Left ventricle myocardium inferior (tissue), 1 donor: ENCODE measurements around the gene FAM184B. TPM values are rescaled to one million over a fixed set of nuclear protein-coding genes. Genes with fewer than 3 reads are reported as not detected.
A peak's percentile ranks its signal among the peaks of the same experiment; 100 is the strongest.

ENCODE experiments used
- DNase-seq: peaks from one replicate; pipeline ENCODE4 v3.0.0-alpha.2; 2020
- H3K27ac ChIP-seq: fragments of 200-600 bp; replicated peaks from 2 replicates; pipeline ENCODE4 v1.8.0; 2021
- H3K27me3 ChIP-seq: fragments of 200-600 bp; 2 replicates; pipeline ENCODE4 v1.8.0; 2021; ENCODE audit warnings: low read depth
- H3K36me3 ChIP-seq: fragments of 200-600 bp; 2 replicates; pipeline ENCODE4 v1.8.0; 2021
- H3K4me1 ChIP-seq: fragments of 200-600 bp; 2 replicates; pipeline ENCODE4 v1.8.0; 2021
- H3K4me3 ChIP-seq: fragments of 200-600 bp; 2 replicates; pipeline ENCODE4 v1.8.0; 2021; ENCODE audit warnings: mild to moderate bottlenecking, moderate library complexity
- H3K9me3 ChIP-seq: fragments of 200-600 bp; replicated peaks from 2 replicates; pipeline ENCODE4 v1.8.0; 2021
- intact Hi-C: fragments of 100-400 bp; cut with micrococcal nuclease; formaldehyde crosslinking; loops from one replicate; pipeline ENCODE4 v1.11.0; 2022
- total RNA-seq: library from RNA; stranded (reverse); fragmentation: NEBNext Ultra II Directional; extraction: Animal tissue kit (Norgen Biotek cat#: 25700); gene quantifications from one replicate; pipeline ENCODE4 v1.2.1, GENCODE V29; 2021
- TF ChIP-seq, protein P1 (sequence below): fragments of 200-600 bp; IDR thresholded peaks from 2 replicates; pipeline ENCODE4 v1.8.0; 2021; ENCODE audit warnings: antibody characterized with exemption, mild to moderate bottlenecking, borderline replicate concordance
- donor health status: DM: no; HTN: yes; CAD: no; lungs with severe emphysema.

The FAM184B gene
- total RNA-seq, 1 donor from 2014 or later = not detected

DNA sequence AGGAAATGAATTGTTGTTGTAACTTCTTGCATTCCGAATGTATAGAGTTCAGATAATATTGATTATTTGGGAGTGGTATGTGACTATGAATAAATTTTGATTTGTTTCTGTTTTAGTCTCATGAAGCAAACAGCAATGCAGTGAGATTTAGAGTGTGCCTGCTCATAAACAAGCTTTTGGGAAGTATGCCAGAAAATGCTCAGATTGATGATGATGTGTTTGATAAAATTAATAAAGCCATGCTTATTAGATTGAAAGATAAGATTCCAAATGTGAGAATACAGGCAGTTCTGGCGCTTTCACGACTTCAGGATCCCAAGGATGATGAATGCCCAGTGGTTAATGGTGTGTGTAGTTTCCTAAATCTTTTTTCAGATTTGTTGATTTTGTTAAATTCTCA is 31.4 kb upstream of the FAM184B start:
- Histone ChIP-seq H3K4me3 (no peak overlapping the region), H3K4me1 (peaks cover 32% of the 10 kb centered on the region), H3K27me3 (no peaks in the 10 kb centered on the region), H3K27ac (no peak overlapping the region), H3K36me3 (no peaks in the 10 kb centered on the region), H3K9me3 (no peaks in the 10 kb centered on the region)
- no peak for DNase-seq
- intact Hi-C loops = no loop called here
- TF ChIP-seq, protein P1, sequence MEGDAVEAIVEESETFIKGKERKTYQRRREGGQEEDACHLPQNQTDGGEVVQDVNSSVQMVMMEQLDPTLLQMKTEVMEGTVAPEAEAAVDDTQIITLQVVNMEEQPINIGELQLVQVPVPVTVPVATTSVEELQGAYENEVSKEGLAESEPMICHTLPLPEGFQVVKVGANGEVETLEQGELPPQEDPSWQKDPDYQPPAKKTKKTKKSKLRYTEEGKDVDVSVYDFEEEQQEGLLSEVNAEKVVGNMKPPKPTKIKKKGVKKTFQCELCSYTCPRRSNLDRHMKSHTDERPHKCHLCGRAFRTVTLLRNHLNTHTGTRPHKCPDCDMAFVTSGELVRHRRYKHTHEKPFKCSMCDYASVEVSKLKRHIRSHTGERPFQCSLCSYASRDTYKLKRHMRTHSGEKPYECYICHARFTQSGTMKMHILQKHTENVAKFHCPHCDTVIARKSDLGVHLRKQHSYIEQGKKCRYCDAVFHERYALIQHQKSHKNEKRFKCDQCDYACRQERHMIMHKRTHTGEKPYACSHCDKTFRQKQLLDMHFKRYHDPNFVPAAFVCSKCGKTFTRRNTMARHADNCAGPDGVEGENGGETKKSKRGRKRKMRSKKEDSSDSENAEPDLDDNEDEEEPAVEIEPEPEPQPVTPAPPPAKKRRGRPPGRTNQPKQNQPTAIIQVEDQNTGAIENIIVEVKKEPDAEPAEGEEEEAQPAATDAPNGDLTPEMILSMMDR = no peak

DNA sequence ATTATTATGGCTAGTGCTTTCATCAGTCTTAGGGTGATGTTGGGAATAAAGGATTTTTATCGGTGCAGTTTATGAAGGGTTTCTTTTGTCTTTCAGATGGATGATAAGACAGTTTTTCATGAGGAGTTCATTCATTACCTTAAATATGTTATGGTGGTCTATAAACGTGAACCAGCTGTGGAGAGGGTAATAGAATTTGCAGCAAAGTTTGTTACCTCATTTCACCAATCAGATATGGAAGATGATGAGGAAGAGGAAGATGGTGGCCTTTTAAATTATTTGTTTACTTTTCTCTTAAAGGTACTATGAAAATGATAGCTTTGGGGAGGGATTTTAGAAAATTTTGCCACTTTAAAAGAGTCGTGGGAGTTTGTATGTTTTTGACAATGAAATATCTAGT is 30.7 kb upstream of the FAM184B start:
- TF ChIP-seq, protein P1 = no peak
- H3K4me1 ChIP-seq = peaks cover 39% of the 10 kb centered on the region
- no peaks in the 10 kb centered on the region for H3K27me3 ChIP-seq
- no peak for DNase-seq
- intact Hi-C loops = no loop called here
- H3K4me3 ChIP-seq = no peak overlapping the region
- no peaks in the 10 kb centered on the region for H3K36me3 ChIP-seq
- H3K9me3 ChIP-seq = no peaks in the 10 kb centered on the region
- H3K27ac ChIP-seq = no peak overlapping the region

DNA sequence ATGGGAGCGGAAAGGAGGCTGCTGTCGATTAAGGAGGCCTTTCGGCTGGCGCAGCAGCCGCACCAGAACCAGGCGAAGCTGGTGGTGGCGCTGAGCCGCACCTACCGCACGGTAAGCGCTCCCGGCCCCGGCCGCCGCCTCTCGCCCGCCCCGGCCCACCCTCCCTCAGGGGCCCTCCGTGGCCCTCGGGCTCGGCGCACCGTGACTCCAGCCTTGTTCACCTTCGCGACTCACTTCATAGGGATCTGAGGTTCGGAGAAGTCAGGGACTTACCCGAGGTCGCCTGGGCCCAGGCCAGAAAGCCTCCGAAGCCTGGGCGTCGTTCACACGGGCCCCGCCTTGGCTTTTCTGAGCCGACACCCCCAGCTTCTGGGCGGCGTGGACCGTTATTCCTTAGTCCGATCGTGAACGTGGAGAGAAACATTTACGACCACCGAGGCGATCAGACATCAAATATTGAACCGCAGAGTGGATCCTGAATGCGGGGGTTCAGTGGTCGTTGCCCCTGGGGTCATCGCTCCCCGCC is 29.7 kb upstream of the FAM184B start:
- Histone ChIP-seq H3K27ac (no peak overlapping the region), H3K27me3 (no peaks in the 10 kb centered on the region), H3K4me1 (peaks cover 49% of the 10 kb centered on the region), H3K36me3 (no peaks in the 10 kb centered on the region), H3K9me3 (no peaks in the 10 kb centered on the region), H3K4me3 (peak overlapping the region; percentile 82)
- DNase-seq = peak; percentile 16
- TF ChIP-seq, protein P1 = no peak
- intact Hi-C loops = no loop called here

DNA sequence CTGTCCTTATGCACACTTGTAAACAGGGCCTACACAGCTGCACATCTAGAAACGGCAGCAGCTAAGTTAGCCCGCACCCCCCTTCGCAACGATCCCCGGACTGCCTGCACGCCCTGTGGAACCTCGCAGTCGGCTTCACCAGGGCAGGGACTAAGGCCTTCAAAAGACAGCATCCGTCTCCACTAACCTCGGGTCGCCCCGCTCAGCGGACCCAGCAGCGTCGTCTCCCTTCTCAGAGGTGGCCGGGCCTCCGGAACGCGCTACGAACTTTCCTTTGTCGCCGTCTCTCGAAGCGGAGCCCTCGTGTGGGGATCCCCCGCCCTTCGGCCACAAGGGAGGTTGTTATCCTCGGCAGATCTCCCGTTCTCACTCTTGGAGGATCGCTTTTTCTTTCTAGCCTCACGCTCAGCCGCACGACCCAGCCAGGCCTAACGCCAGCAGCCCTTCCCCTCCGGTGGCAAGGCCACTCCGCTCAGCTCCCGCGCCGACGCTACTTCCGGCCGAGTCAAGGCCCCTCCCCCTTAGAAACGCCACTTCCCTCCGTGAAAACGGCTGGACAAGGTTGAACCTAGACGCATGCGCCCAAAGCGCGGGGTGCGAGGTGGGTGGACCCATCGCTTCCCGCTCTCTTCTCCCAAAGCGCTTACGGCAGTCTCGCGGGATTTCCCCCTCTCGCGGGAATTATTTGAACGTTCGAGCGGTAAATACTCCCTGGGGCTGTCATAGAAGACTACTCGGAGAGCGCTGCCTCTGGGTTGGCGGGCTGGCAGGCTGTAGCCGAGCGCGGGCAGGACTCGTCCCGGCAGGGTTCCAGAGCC is 29.0 kb upstream of the FAM184B start, which contains the start of the genes DCAF16 and NCAPG:
TSS of gene DCAF16 (minus strand) at position 498 of the 818 bp plus-strand sequence. CDS start 6,616 bp downstream, outside the sequence.
TSS of gene NCAPG (plus strand) at position 720 of the 818 bp plus-strand sequence. CDS start 99 bp downstream, outside the sequence.
- Histone ChIP-seq H3K4me3 (peak within 1 kb of the TSS; percentile 82), H3K4me1 (peaks cover 55% of the 10 kb centered on the region), H3K9me3 (no peaks in the 10 kb centered on the region), H3K27ac (peak within 1 kb of the TSS; percentile 97), H3K27me3 (no peaks in the 10 kb centered on the region), H3K36me3 (no peaks in the 10 kb centered on the region)
- peak; percentile 99 for DNase-seq
- TF ChIP-seq, protein P1 = no peak
- intact Hi-C loops = no loop called here

DNA sequence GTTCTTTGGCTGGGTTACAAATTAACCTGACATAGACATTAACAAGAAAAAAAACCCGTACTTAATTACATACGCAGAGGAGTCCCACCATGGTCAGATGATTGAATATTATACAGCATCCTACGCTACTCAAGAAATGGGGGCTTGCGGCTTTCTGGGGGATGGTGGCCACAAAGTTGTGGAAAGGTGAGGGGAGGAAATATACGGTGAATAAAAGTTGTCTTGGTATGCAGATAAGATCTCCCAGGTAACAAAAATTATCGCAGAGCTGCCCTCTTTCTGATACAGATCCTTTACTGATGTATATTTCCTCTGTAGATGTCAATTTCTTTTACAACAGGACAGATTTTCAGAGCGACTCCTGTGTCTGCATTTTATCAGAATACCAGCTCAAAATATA is 28.2 kb upstream of the FAM184B start:
- H3K9me3 ChIP-seq = no peaks in the 10 kb centered on the region
- peak overlapping the region; percentile 82 for H3K4me3 ChIP-seq
- H3K4me1 ChIP-seq = peaks cover 58% of the 10 kb centered on the region
- DNase-seq = no peak
- no peaks in the 10 kb centered on the region for H3K27me3 ChIP-seq
- intact Hi-C loops = loop anchor here (10.0 kb wide), 1 partner anchor 265 kb away; no protein-coding TSS in a partner anchor
- peaks cover under 1% of the 10 kb centered on the region for H3K36me3 ChIP-seq
- H3K27ac ChIP-seq = peak overlapping the region; percentile 97
- TF ChIP-seq, protein P1 = no peak
